HepG2 (cell line): Measurements from ENCODE around the gene PITRM1. TPM values are rescaled to one million over a fixed set of nuclear protein-coding genes. Genes with fewer than 3 reads are reported as not detected.

Experiments used
- CBX1 ChIP-seq: IDR thresholded peaks from one replicate; pipeline ENCODE4 v1.6.1; 2016; ENCODE audit warnings: antibody characterized with exemption, low read depth
- ETV5 ChIP-seq: IDR thresholded peaks from 2 replicates; pipeline ENCODE4 v1.6.1; 2018; ENCODE audit warnings: missing biosample characterization, missing genetic modification reagents, inconsistent platforms, borderline replicate concordance
- NR2F2 ChIP-seq: IDR thresholded peaks from 2 replicates; pipeline ENCODE4 v1.6.1; 2012; ENCODE audit warnings: low read depth, inconsistent platforms, borderline replicate concordance
- RFX3 ChIP-seq: IDR thresholded peaks from 2 replicates; pipeline ENCODE4 v1.6.1; 2016; ENCODE audit warnings: missing biosample characterization, missing genetic modification reagents
- SATB2 ChIP-seq: sonication (generic); formaldehyde crosslinking; IDR thresholded peaks from 2 replicates; pipeline ENCODE4 v1.5.0; 2020; ENCODE audit warnings: missing genetic modification reagents
- SIX1 ChIP-seq: sonication (generic); formaldehyde crosslinking; IDR thresholded peaks from 2 replicates; pipeline ENCODE4 v1.4.0; 2020; ENCODE audit warnings: missing genetic modification reagents, borderline replicate concordance
- SOX13 ChIP-seq, 3 experiments: fragments of 450-650 bp in 1 of 3; sonication (generic) in 1 of 3; formaldehyde crosslinking in 1 of 3; IDR thresholded peaks in 2 of 3; conservative IDR thresholded peaks in 1 of 3; 2 replicates each; pipeline versions ENCODE4 v1.5.0 to v1.6.1; 2016 to 2020; ENCODE audit warnings: antibody characterized with exemption in 1 of 3, mild to moderate bottlenecking in 1 of 3, missing compliant biosample characterization in 1 of 3, missing genetic modification reagents in 1 of 3, moderate library complexity in 1 of 3
- SUZ12 ChIP-seq: fragments of 150-350 bp; IDR thresholded peaks from 2 replicates; pipeline ENCODE4 v1.6.1; 2014; ENCODE audit warnings: low read depth, low read length
- TRIM22 ChIP-seq: fragments of 450-650 bp; IDR thresholded peaks from 2 replicates; pipeline ENCODE4 v1.6.1; 2017
- ZNF354B ChIP-seq: sonication (generic); formaldehyde crosslinking; IDR thresholded peaks from 2 replicates; pipeline ENCODE4 v1.8.0; 2022; ENCODE audit warnings: mild to moderate bottlenecking, missing genetic modification reagents
- ZNF7 ChIP-seq: IDR thresholded peaks from 2 replicates; pipeline ENCODE4 v1.6.1; 2016; ENCODE audit warnings: missing biosample characterization, missing genetic modification reagents
- polyA plus RNA-seq, 8 experiments: library from polyadenylated mRNA; depleted of rRNA in 3 of 8; stranded (reverse) in 7 of 8; unstranded in 1 of 8; fragments of >200 nt; fragmentation: Illumina TruSeq in 4 of 8; extraction: Trizol in 4 of 8; gene quantifications; 2 replicates each; pipeline versions ENCODE4 v1.2.1 to v1.2.3, GENCODE V29; 2011 to 2016; ENCODE audit warnings: low read depth in 4 of 8, missing spikeins in 1 of 8, mixed read lengths in 1 of 8; ENCODE audit not compliant: insufficient read depth in 1 of 8
- total RNA-seq, 5 experiments: library from RNA; depleted of rRNA; stranded (reverse); fragments of >200 nt; fragmentation: Illumina TruSeq; extraction: Trizol; gene quantifications; 2 replicates each; pipeline ENCODE4 v1.2.3, GENCODE V29; 2016; ENCODE audit warnings: low read depth in 1 of 5
- TF ChIP-seq, protein P1 (sequence below): sonication (generic); formaldehyde crosslinking; conservative IDR thresholded peaks from 2 replicates; pipeline ENCODE4 v1.8.0; 2022; ENCODE audit warnings: missing genetic modification reagents
- TF ChIP-seq, protein P2 (sequence below), 2 experiments: IDR thresholded peaks; 2 replicates each; pipeline ENCODE4 v1.6.1; 2011 to 2012; ENCODE audit warnings: low read length in 2 of 2, borderline replicate concordance in 1 of 2, low read depth in 1 of 2, mild to moderate bottlenecking in 1 of 2, moderate library complexity in 1 of 2

The PITRM1 gene
- total and polyA plus RNA-seq, 2 of the 13 experiments (the other 11 are each of a cell fraction or from before 2014, with no cell fraction given): 16.4 to 29.0 TPM

DNA sequence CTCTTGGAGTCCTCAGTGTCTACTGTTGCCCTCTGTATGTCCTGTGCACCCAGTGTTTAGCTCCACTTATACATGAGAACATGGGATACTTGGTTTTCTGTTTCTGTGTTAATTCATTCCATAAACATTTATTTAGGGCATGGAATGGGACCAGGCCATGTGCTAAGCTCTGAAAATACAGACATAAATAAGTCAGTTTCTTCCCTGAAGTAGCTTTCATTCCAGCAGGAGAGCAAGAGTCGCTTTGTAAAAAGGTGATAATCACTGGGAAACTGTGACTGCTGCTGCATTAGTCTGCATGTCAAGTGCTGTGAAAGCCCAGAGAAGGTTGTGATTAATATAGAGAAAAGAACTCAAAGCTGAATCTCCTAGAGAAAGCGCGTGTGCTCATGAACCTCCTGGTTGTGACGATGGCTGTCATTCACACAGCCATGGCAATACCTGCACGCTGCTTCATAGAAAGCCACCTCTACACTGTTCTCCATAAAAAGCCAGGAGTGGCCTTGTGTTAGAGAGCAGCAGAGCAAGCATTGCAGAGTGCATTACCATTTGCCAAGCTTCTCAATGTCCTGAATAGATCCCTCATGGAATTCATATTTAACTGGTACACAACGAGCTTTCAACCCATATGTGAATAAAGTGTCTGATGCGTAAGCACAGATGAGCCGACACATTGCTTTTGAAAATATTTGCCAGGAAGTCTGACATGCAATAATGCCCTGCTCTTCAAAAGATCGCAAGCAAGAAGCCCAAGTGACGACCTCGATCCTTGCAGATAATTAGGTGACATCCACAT lies 30.6 kb upstream of the PITRM1 start (continued):
- TF ChIP-seq, protein P1, sequence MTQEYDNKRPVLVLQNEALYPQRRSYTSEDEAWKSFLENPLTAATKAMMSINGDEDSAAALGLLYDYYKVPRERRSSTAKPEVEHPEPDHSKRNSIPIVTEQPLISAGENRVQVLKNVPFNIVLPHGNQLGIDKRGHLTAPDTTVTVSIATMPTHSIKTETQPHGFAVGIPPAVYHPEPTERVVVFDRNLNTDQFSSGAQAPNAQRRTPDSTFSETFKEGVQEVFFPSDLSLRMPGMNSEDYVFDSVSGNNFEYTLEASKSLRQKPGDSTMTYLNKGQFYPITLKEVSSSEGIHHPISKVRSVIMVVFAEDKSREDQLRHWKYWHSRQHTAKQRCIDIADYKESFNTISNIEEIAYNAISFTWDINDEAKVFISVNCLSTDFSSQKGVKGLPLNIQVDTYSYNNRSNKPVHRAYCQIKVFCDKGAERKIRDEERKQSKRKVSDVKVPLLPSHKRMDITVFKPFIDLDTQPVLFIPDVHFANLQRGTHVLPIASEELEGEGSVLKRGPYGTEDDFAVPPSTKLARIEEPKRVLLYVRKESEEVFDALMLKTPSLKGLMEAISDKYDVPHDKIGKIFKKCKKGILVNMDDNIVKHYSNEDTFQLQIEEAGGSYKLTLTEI (CRISPR knock-in tag): no peak
- TF ChIP-seq NR2F2 (no peak), ZNF7 (no peak), SATB2 (CRISPR knock-in tag) (no peak), RFX3 (CRISPR knock-in tag) (no peak), SIX1 (CRISPR knock-in tag) (no peak), ETV5 (no peak), ZNF354B (no peak), TRIM22 (no peak), SOX13 (IDR thresholded peaks at IDR 0.05) (no peak), SOX13 (CRISPR knock-in tag; conservative IDR thresholded peaks at IDR 0.05 in 1 of 2, IDR thresholded peaks at IDR 0.05 in 1 of 2) (no peak), CBX1 (no peak), SUZ12 (no peak)
- TF ChIP-seq, protein P2, sequence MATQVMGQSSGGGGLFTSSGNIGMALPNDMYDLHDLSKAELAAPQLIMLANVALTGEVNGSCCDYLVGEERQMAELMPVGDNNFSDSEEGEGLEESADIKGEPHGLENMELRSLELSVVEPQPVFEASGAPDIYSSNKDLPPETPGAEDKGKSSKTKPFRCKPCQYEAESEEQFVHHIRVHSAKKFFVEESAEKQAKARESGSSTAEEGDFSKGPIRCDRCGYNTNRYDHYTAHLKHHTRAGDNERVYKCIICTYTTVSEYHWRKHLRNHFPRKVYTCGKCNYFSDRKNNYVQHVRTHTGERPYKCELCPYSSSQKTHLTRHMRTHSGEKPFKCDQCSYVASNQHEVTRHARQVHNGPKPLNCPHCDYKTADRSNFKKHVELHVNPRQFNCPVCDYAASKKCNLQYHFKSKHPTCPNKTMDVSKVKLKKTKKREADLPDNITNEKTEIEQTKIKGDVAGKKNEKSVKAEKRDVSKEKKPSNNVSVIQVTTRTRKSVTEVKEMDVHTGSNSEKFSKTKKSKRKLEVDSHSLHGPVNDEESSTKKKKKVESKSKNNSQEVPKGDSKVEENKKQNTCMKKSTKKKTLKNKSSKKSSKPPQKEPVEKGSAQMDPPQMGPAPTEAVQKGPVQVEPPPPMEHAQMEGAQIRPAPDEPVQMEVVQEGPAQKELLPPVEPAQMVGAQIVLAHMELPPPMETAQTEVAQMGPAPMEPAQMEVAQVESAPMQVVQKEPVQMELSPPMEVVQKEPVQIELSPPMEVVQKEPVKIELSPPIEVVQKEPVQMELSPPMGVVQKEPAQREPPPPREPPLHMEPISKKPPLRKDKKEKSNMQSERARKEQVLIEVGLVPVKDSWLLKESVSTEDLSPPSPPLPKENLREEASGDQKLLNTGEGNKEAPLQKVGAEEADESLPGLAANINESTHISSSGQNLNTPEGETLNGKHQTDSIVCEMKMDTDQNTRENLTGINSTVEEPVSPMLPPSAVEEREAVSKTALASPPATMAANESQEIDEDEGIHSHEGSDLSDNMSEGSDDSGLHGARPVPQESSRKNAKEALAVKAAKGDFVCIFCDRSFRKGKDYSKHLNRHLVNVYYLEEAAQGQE (IDR thresholded peaks at IDR 0.05; ENCODE audit: borderline replicate concordance in 1 of 2, low read depth in 1 of 2, low read length in 2 of 2): no peak
